Naive B cell (primary cell): ENCODE measurements around the gene AP3S2. TPM values are rescaled to one million over a fixed set of nuclear protein-coding genes. Genes with fewer than 3 reads are reported as not detected.
A peak's percentile ranks its signal among the peaks of the same experiment; 100 is the strongest.
"Not testable (repeated sequence)": the region's sequence is repeated elsewhere in the genome, so short reads cannot be mapped to it uniquely, and the experiment has no call there.

ENCODE experiments used
- ATAC-seq, 2 donors: fragments of 150-1000 bp; cut with Tn5 transposase; 2 replicates each; pipeline ENCODE4 v1.10.0; 2021; ENCODE audit warnings: low read depth in 2 of 2, mild to moderate bottlenecking in 2 of 2, moderate library complexity in 2 of 2
- DNase-seq: peaks from one replicate; pipeline ENCODE4 v3.0.0; 2022
- H3K27ac Mint-ChIP-seq, 6 donors: one replicate each; pipeline ENCODE4 v1.8.0; 2020 to 2022; ENCODE audit warnings: mild to moderate bottlenecking in 6 of 6, mixed read lengths in 6 of 6, moderate library complexity in 5 of 6, inconsistent platforms in 2 of 6
- H3K27me3 Mint-ChIP-seq, 3 donors: one replicate each; pipeline ENCODE4 v1.8.0; 2021 to 2022; ENCODE audit warnings: mixed read lengths in 3 of 3, mild to moderate bottlenecking in 1 of 3
- H3K36me3 Mint-ChIP-seq, 2 donors: one replicate each; pipeline ENCODE4 v1.8.0; 2020 to 2022; ENCODE audit warnings: mixed read lengths in 2 of 2, inconsistent platforms in 1 of 2, mild to moderate bottlenecking in 1 of 2
- H3K4me1 Mint-ChIP-seq, 3 donors: one replicate each; pipeline ENCODE4 v1.8.0; 2020 to 2022; ENCODE audit warnings: mixed read lengths in 3 of 3, inconsistent platforms in 1 of 3, mild to moderate bottlenecking in 1 of 3, moderate library complexity in 1 of 3
- H3K4me3 Mint-ChIP-seq, 8 donors: one replicate each; pipeline ENCODE4 v1.8.0; 2020 to 2022; ENCODE audit warnings: mild to moderate bottlenecking in 8 of 8, mixed read lengths in 8 of 8, moderate library complexity in 8 of 8, inconsistent platforms in 2 of 8
- H3K9me3 Mint-ChIP-seq, 7 donors: one replicate each; pipeline ENCODE4 v1.8.0; 2020 to 2022; ENCODE audit warnings: mixed read lengths in 7 of 7, mild to moderate bottlenecking in 5 of 7, inconsistent platforms in 2 of 7, moderate library complexity in 1 of 7
- polyA plus RNA-seq, 6 donors: library from polyadenylated mRNA; unstranded; fragments of 300-500 nt; fragmentation: Illumina TruSeq; gene quantifications; one replicate each; pipeline ENCODE4 v1.2.3, GENCODE V29; 2021; ENCODE audit warnings: low read depth in 6 of 6

The AP3S2 gene
- polyA plus RNA-seq, 6 donors from 2014 or later = 19.3 to 40.9 (median 35.9) TPM

- peak overlapping the region in 3 of 8 donors; percentile 18 to 76 (median 75) for H3K4me3 Mint-ChIP-seq
- H3K36me3 Mint-ChIP-seq = peaks cover 0 to 14% of the 10 kb centered on the region in 2 donors
- peak overlapping the region; percentile 23 to 88 (median 77) for H3K27ac Mint-ChIP-seq
Measured at GRCh38 chr15:89851673-89852341, 42.0 kb downstream of the AP3S2 start.

DNA sequence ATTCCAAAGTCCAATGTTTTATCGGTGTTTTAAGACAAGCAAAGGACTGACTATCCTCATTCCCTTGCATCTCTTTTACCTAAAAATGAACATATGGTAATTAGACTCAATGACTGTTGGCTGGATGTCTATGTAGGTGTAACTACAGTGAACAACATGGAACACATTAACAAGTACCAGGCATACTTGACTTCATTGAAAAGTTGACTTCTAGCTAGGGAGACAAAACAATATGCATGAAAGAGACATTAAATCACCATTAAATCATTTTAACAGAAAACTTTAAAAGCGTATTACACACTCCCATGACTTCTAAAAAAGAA, 44.9 kb downstream of the AP3S2 start:
- DNase-seq (no peak), ATAC-seq (no peak)
- Mint-ChIP-seq H3K36me3 (peaks cover 0 to 12% of the 10 kb centered on the region in 2 donors), H3K4me3 (peak overlapping the region in 1 of 8 donors; percentile 17), H3K27me3 (no peaks in the 10 kb centered on the region), H3K9me3 (peaks cover 0 to 2% (median 0%) of the 10 kb centered on the region in 7 donors), H3K27ac (no peak overlapping the region), H3K4me1 (peaks cover 27 to 39% (median 35%) of the 10 kb centered on the region in 3 donors)

More at GRCh38 chr15:89851673-89852341, 42.0 kb downstream of the AP3S2 start:
- DNase-seq (no peak), ATAC-seq (peak; percentile 79 to 88)
- Mint-ChIP-seq H3K9me3 (peaks cover 0 to 2% (median 0%) of the 10 kb centered on the region in 7 donors), H3K4me1 (peaks cover 27 to 39% (median 35%) of the 10 kb centered on the region in 3 donors), H3K27me3 (no peaks in the 10 kb centered on the region)

DNA sequence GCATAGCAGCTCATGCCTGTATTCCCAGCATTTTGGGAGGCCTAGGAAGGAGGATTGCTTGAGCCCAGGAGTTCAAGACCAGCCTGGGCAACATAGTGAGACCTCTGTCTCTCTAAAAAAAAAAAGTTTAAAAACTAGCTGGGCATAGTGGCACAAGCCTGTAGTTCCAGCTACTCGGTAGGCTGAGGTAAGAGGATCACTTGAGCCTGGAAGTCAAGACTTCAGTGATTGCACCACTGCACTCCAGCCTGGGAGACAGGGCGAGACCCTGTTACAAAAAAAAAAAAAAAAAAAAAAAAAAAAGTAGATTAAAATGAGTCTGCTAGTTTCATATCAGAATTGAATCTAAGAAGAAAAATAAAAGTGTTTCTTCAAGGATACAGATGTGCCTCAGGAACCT, 46.7 kb downstream of the AP3S2 start:
- H3K27me3 Mint-ChIP-seq = no peaks in the 10 kb centered on the region
- no peak overlapping the region for H3K4me3 Mint-ChIP-seq
- H3K27ac Mint-ChIP-seq = no peak overlapping the region
- DNase-seq (no peak), ATAC-seq (no peak)
- H3K4me1 Mint-ChIP-seq = peaks cover 25 to 32% (median 25%) of the 10 kb centered on the region in 3 donors
- peaks cover 0 to 1% (median 0%) of the 10 kb centered on the region in 7 donors for H3K9me3 Mint-ChIP-seq
- H3K36me3 Mint-ChIP-seq = peaks cover 0 to 12% of the 10 kb centered on the region in 2 donors

DNA sequence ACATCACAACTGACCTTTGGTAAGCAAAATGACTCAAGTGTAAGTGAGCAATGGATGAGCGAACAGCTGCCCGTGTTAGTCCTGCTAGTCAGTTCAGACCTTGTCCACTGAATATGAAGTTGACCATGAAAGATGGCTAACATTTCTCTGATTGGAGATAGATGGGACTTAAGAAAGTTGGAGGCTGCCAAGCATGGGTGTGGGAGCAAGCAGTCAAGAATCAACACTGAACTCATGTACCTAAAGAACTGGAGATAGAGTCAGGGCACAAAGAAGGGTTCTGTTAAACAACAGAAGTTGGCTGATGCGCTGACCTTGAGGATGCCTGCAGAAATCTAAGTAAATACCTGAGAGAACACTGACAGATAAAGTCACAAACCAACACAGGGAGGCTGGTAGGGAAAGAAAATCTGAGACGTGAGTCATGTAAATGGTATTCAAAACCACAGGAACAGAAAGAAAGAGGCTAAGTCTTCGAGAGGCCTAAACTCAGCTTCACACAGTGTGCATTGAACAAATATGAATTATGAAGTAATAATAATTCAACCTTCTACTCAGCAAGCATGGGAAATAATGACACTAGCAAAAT, 48.4 kb downstream of the AP3S2 start:
- H3K4me1 Mint-ChIP-seq = peaks cover 11 to 19% (median 17%) of the 10 kb centered on the region in 3 donors
- DNase-seq (no peak), ATAC-seq (no peak)
- H3K27ac Mint-ChIP-seq = no peak overlapping the region
- peaks cover 0 to 1% (median 0%) of the 10 kb centered on the region in 7 donors for H3K9me3 Mint-ChIP-seq
- no peak overlapping the region for H3K4me3 Mint-ChIP-seq
- H3K27me3 Mint-ChIP-seq = no peaks in the 10 kb centered on the region
- peaks cover 0 to 16% of the 10 kb centered on the region in 2 donors for H3K36me3 Mint-ChIP-seq

GRCh38 chr15:89841962-89842361, 51.8 kb downstream of the AP3S2 start:
- no peak for DNase-seq
- H3K4me1 Mint-ChIP-seq = peaks cover 13 to 17% (median 16%) of the 10 kb centered on the region in 3 donors
- H3K9me3 Mint-ChIP-seq = peaks cover 0 to 1% (median 0%) of the 10 kb centered on the region in 7 donors
- H3K27ac Mint-ChIP-seq = peak overlapping the region in 2 of 6 donors; percentile 0 to 1
- H3K36me3 Mint-ChIP-seq = peaks cover 2 to 10% of the 10 kb centered on the region in 2 donors
- H3K4me3 Mint-ChIP-seq = no peak overlapping the region
- no peak for ATAC-seq
- H3K27me3 Mint-ChIP-seq = no peaks in the 10 kb centered on the region

DNA sequence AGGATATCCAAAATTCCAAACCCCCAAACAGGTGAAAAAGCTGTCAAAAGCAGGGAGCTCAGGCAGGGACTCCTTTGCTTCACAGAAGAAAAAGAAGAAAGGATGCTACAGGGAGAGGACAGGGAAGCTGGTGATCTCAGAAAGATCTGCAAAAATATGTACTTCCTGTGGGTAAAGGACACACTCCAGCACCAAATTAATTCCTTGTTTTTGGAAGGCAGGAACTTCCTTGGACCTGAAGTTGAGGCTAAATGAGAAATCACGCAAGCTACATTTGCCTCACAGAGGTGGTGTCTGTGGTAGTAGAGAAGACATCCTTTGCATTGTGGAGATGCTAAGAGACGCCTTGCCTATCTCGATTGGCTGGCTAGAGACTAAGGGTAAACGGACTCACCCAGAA, 52.5 kb downstream of the AP3S2 start:
- Mint-ChIP-seq H3K4me1 (peaks cover 13 to 17% (median 16%) of the 10 kb centered on the region in 3 donors), H3K4me3 (no peak overlapping the region), H3K27ac (no peak overlapping the region), H3K27me3 (no peaks in the 10 kb centered on the region), H3K36me3 (peaks cover 9 to 10% of the 10 kb centered on the region in 2 donors), H3K9me3 (peaks cover 0 to 1% (median 0%) of the 10 kb centered on the region in 7 donors)
- DNase-seq = no peak
- no peak for ATAC-seq

DNA sequence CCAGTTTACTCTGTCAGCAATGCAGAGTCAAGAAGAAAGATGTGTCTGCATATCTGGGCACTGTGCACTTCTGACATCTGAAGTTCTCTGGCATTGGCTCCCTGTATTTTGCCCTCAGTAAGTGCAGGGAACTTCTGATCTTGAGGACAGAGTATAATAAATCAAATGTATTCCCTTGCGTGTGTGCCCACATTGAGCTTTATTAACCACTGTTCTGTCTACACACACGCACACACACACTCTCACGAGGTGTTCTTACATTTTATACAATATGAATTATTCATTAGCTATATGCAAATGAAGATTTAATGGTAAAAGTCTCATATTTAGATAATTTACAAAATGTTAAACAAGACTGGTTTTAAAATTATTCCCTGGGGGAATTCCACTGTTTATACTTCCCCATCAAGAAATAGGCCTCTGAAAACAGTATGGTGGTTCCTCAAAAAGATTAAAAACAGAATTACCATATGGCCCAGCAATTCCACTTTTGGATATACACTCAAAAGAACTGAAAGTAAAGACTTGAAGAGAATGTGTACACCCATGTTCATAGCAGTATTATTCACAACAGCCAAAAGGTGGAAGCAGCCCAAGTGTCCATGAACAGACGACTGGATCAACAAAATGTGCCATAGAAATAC, 54.5 kb downstream of the AP3S2 start:
- ATAC-seq (peak; percentile 43 to 53), DNase-seq (no peak)
- Mint-ChIP-seq H3K4me1 (peaks cover 13 to 17% (median 16%) of the 10 kb centered on the region in 3 donors), H3K36me3 (peaks cover 10 to 23% of the 10 kb centered on the region in 2 donors), H3K27ac (peak overlapping the region in 1 of 6 donors; percentile 19), H3K27me3 (no peaks in the 10 kb centered on the region), H3K4me3 (no peak overlapping the region), H3K9me3 (peaks cover 0 to 1% (median 0%) of the 10 kb centered on the region in 7 donors)

DNA sequence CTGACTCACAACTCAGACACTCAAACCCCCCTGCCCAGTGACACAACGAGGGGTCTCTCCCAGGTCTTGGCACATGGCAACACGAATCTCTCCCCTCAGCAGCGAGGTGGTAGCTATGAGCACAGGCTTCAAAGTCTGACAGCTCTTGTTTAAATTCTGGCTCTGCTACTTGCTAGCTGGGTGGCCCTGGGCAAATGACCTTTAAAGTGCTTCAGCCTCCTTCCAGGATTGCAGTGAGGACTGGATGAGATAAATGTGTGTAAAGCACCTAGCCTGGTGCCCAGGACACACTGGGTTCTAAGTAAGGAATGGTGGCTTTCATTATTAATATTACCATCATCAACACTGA, 56.0 kb downstream of the AP3S2 start:
- peaks cover 14 to 36% of the 10 kb centered on the region in 2 donors for H3K36me3 Mint-ChIP-seq

DNA sequence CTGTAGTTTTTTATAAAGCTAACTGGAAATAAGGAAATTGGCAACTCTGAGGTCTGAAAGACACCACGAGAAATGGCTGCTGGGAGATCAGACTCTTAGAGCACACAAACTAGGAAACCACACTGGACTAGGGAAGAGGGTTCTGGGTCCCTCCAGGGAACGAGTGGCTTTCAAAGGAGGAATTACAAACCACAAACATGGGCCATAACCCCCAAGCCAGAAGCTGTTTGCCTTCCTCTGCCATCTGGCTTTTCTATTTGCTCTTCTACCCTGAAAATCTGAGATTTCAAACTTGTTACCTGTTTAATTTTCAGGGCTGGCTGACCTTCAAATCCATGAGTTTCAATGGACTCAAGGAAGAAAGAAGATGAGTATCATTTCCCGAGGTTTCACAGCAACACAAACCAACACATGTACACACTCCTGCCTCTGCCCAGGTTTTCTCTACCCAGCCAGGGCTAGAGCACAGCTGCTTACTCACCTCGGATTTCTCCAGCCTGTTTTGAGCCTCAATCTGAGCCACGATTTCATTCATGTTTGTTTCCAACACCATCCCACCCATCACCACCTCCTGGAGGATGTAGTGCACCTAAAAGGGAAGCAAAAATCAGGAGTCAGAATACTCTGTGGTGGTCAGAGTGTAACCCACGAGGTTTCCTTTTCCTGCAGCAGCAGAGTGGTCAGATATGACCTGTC, 56.5 kb downstream of the AP3S2 start:
- ATAC-seq = no peak
- Mint-ChIP-seq H3K36me3 (peaks cover 14 to 36% of the 10 kb centered on the region in 2 donors), H3K27ac (peak overlapping the region in 1 of 6 donors; percentile 65)

More for the DNA sequence above, 56.0 kb downstream of the AP3S2 start:
- no peaks in the 10 kb centered on the region for H3K9me3 Mint-ChIP-seq
- H3K27me3 Mint-ChIP-seq = no peaks in the 10 kb centered on the region
- no peak for ATAC-seq
- no peak overlapping the region for H3K4me3 Mint-ChIP-seq
- DNase-seq = no peak
- peak overlapping the region in 2 of 6 donors; percentile 26 to 80 for H3K27ac Mint-ChIP-seq
- peaks cover 13 to 17% (median 16%) of the 10 kb centered on the region in 3 donors for H3K4me1 Mint-ChIP-seq

DNA sequence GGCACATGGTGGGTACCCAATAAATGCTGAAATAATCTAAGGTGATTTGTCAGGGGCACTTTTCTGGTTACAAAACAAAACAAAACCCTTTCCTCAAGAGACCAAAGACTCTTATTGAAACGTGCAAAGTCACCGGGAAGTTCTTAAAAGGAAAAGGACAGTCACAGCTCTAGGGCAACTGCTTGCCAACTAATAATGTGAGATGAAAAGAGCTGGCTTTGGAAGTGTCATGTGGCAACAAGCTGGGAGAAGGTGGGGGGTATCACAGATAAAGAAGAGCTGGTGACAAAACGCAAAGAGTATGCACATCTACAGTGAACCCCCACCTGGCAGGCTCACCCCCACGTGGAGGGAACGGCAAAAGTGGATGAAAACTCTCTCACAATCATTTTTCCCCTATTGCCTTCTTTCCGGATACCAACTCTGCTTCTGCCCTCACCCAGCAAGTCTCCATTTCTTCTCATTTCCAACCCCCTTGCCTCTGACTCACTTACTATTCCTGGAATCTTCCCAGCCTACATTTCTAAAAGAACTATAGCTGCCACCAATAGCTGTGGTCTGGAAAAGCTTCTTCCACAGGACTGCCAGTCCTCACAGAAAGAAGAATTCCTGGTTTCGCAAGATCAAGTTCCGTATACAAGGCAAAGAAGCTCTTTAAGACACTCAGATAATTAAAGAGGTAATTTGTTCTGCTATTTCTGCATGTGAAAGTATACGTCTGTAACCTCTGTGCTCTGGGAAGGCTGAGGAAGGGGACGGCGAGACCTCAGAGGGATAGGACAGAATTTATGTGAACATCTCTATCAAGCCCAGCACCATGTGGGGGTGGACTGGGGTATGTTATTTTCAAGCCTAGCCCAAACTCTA, 57.3 kb downstream of the AP3S2 start:
- Mint-ChIP-seq H3K4me1 (peaks cover 7 to 13% (median 11%) of the 10 kb centered on the region in 3 donors), H3K9me3 (no peaks in the 10 kb centered on the region), H3K27ac (peak overlapping the region in 2 of 6 donors; percentile 9 to 65), H3K27me3 (no peaks in the 10 kb centered on the region), H3K4me3 (no peak overlapping the region), H3K36me3 (peaks cover 14 to 36% of the 10 kb centered on the region in 2 donors)
- no peak for DNase-seq
- ATAC-seq = no peak

More for the DNA sequence above, 56.5 kb downstream of the AP3S2 start:
- Mint-ChIP-seq H3K4me3 (no peak overlapping the region), H3K9me3 (no peaks in the 10 kb centered on the region), H3K4me1 (peaks cover 13 to 17% (median 16%) of the 10 kb centered on the region in 3 donors), H3K27me3 (no peaks in the 10 kb centered on the region)
- DNase-seq = no peak

DNA sequence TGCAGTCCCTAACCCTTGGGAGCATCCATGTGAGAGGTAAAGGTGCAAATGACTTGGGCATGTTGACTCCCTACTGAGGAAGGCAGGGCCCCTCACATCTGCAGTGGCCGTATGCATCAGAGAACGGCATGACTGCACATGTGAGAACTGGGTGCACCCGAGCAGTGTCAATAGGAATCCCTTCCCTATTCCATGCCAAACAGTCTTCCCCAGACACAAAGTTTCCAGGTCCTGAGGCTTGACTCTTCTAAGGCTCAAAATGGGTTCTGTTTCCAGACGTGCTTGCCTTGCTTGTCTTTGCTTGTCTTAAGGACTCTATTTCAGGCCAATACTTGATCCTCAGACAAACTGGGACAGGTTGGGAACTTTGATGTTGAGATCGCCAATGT, 58.6 kb downstream of the AP3S2 start:
- ATAC-seq = no peak
- Mint-ChIP-seq H3K9me3 (no peaks in the 10 kb centered on the region), H3K36me3 (peaks cover 10 to 36% of the 10 kb centered on the region in 2 donors), H3K27ac (no peak overlapping the region), H3K27me3 (no peaks in the 10 kb centered on the region), H3K4me3 (no peak overlapping the region), H3K4me1 (peaks cover 10 to 14% (median 13%) of the 10 kb centered on the region in 3 donors)
- no peak for DNase-seq

- not testable (repeated sequence) for H3K9me3 Mint-ChIP-seq, H3K27me3 Mint-ChIP-seq, H3K4me3 Mint-ChIP-seq, DNase-seq, ATAC-seq
- Mint-ChIP-seq H3K36me3 (peaks cover 5 to 36% of the 10 kb centered on the region in 2 donors), H3K4me1 (peaks cover 7 to 10% (median 8%) of the 10 kb centered on the region in 3 donors), H3K27ac (peak overlapping the region in 1 of 6 donors; percentile 37)
Measured at GRCh38 chr15:89834465-89835175, 59.2 kb downstream of the AP3S2 start.
